Nephron (organoid): ENCODE measurements around the gene GPC1.

Experiments used
- H3K27ac Mint-ChIP-seq, 3 experiments: 2 replicates each; pipeline ENCODE4 v1.8.0; 2020; ENCODE audit warnings: mixed read lengths in 3 of 3, mild to moderate bottlenecking in 2 of 3, moderate library complexity in 1 of 3
- H3K27me3 Mint-ChIP-seq: 2 replicates; pipeline ENCODE4 v1.8.0; 2021; ENCODE audit warnings: low read depth, mild to moderate bottlenecking, moderate library complexity, mixed read lengths
- H3K36me3 Mint-ChIP-seq: 2 replicates; pipeline ENCODE4 v1.8.0; 2020; ENCODE audit warnings: low read depth, mixed read lengths
- H3K4me1 Mint-ChIP-seq: 2 replicates; pipeline ENCODE4 v1.8.0; 2020; ENCODE audit warnings: mixed read lengths
- H3K4me3 Mint-ChIP-seq, 3 experiments: 2 replicates each; pipeline ENCODE4 v1.8.0; 2020; ENCODE audit warnings: mild to moderate bottlenecking in 3 of 3, mixed read lengths in 3 of 3, moderate library complexity in 2 of 3
- H3K9me3 Mint-ChIP-seq: 2 replicates; pipeline ENCODE4 v1.8.0; 2020; ENCODE audit warnings: mixed read lengths
- TF ChIP-seq, protein P1 (sequence below), 3 experiments: fragments of 200-600 bp; sonication (generic); IDR thresholded peaks; one replicate each; pipeline ENCODE4 v1.5.0; 2021; ENCODE audit warnings: antibody characterized with exemption in 3 of 3; ENCODE audit not compliant: unreplicated experiment in 3 of 3

Gene GPC1

DNA sequence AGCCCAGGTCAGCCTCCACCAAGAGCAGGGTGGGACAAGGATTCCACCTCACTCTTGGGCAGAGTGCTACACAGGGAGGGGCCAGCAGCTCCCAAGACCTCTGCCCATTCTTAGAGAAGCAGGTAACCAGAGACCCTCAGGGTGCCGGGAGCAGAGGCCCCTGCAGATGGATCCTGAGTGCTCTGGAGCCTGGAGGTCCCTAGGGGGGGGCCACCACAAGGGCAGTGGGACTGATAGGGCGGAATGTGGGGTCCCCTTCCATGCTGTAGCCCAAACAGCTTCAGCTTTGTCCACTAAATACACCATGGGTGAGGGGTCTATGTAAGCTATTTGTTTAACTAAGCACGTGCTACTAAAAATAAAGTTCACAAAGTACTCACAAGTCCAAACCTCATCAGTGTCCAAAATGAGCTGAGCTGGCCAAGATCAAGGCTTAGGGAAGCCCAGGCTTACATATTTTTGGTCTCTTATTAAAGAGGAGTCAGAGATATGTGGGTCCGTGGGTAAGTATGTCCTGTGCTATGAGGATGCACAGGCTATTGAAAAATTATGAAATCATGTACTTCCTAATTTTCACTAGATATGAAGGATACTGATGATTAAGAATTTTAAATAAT lies 21.5 kb upstream of the GPC1 start:
- peaks cover 2% of the 10 kb centered on the region for H3K9me3 Mint-ChIP-seq
- H3K4me1 Mint-ChIP-seq: peaks cover 12% of the 10 kb centered on the region
- peaks cover 9% of the 10 kb centered on the region for H3K27me3 Mint-ChIP-seq
- no peaks in the 10 kb centered on the region for H3K36me3 Mint-ChIP-seq
- H3K4me3 Mint-ChIP-seq: no peak overlapping the region
- no peak overlapping the region for H3K27ac Mint-ChIP-seq
- TF ChIP-seq, protein P1, sequence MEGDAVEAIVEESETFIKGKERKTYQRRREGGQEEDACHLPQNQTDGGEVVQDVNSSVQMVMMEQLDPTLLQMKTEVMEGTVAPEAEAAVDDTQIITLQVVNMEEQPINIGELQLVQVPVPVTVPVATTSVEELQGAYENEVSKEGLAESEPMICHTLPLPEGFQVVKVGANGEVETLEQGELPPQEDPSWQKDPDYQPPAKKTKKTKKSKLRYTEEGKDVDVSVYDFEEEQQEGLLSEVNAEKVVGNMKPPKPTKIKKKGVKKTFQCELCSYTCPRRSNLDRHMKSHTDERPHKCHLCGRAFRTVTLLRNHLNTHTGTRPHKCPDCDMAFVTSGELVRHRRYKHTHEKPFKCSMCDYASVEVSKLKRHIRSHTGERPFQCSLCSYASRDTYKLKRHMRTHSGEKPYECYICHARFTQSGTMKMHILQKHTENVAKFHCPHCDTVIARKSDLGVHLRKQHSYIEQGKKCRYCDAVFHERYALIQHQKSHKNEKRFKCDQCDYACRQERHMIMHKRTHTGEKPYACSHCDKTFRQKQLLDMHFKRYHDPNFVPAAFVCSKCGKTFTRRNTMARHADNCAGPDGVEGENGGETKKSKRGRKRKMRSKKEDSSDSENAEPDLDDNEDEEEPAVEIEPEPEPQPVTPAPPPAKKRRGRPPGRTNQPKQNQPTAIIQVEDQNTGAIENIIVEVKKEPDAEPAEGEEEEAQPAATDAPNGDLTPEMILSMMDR (IDR thresholded peaks at IDR 0.05; ENCODE audit: unreplicated experiment in 3 of 3): no peak

DNA sequence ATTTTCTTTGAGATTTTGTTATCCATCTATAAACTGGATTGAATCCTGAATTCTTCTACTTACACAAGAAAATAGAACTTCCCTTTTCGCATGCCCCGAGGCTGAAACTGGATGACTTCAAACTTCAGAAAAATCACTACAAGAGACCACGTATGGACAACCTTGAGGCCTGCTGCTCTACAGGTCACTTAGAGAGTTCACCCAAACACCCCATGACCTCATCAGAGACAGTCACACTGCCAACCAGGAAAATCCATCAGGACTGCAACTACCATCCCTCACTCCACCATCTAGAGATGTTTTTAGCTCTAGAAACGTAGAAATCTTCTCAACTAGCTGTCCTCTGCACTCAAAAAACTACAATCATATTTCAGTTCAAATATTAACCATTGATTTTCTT lies 18.6 kb upstream of the GPC1 start:
- Mint-ChIP-seq H3K27me3 (peaks cover 4% of the 10 kb centered on the region), H3K9me3 (peaks cover 10% of the 10 kb centered on the region), H3K4me3 (no peak overlapping the region), H3K4me1 (peaks cover 5% of the 10 kb centered on the region), H3K36me3 (no peaks in the 10 kb centered on the region), H3K27ac (no peak overlapping the region)
- TF ChIP-seq, protein P1 (IDR thresholded peaks at IDR 0.05; ENCODE audit: unreplicated experiment in 3 of 3): no peak

DNA sequence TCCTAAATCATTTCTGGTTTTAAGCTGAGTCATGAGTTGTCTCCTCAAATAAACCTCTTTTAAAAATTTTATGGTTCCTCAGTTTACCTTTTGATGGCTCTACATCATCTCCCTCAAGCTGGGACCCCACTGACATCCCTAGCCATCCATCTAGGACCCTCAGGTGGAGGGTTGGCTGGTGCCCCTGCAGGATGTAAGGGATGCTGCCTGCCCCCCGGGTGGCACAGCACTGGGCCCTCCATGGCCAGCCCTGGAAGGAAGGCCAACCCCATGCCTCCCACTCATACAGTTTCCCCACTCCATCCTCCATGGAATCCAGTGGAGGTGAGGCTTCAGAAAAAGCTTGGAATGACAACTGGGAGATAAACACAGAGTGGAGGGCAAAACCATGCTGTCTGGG lies 17.2 kb upstream of the GPC1 start:
- Mint-ChIP-seq H3K27me3 (peaks cover 4% of the 10 kb centered on the region), H3K4me3 (no peak overlapping the region), H3K9me3 (peaks cover 18% of the 10 kb centered on the region), H3K27ac (no peak overlapping the region), H3K4me1 (peaks cover 5% of the 10 kb centered on the region), H3K36me3 (no peaks in the 10 kb centered on the region)
- TF ChIP-seq, protein P1 (IDR thresholded peaks at IDR 0.05; ENCODE audit: unreplicated experiment in 3 of 3): no peak

DNA sequence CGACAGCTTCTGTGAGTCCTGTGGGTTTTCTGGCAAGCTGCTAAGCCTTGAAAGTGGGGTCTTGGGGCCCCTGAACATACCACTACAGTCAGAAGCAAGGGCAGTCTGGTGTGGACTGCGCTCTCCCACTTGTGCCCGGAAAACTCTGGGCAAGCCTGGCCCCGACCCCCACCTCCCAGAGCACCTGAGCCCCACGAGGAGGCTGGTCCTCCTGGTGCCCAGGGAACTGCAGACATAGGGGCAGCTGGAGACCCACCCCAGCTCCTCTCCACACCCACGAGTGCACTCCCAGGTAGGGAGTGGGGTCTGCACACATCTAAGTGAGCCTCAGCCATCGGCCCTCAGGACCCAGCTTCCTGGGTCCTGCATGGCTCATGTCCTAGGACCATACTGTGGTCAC lies 16.2 kb upstream of the GPC1 start:
- H3K27me3 Mint-ChIP-seq: peaks cover 4% of the 10 kb centered on the region
- TF ChIP-seq, protein P1 (IDR thresholded peaks at IDR 0.05; ENCODE audit: unreplicated experiment in 3 of 3): no peak

GRCh38 chr2:240419723-240420122 lies 15.7 kb upstream of the GPC1 start:
- peaks cover 4% of the 10 kb centered on the region for H3K27me3 Mint-ChIP-seq
- H3K9me3 Mint-ChIP-seq: peaks cover 24% of the 10 kb centered on the region
- H3K4me1 Mint-ChIP-seq: peaks cover 5% of the 10 kb centered on the region
- TF ChIP-seq, protein P1 (IDR thresholded peaks at IDR 0.05; ENCODE audit: unreplicated experiment in 3 of 3): no peak
- peak overlapping the region in 1 of 3 experiments; percentile 62 for H3K27ac Mint-ChIP-seq
- no peaks in the 10 kb centered on the region for H3K36me3 Mint-ChIP-seq
- H3K4me3 Mint-ChIP-seq: no peak overlapping the region

More for the DNA sequence above, 16.2 kb upstream of the GPC1 start:
- H3K27ac Mint-ChIP-seq: peak overlapping the region in 1 of 3 experiments; percentile 62
- H3K9me3 Mint-ChIP-seq: peaks cover 24% of the 10 kb centered on the region
- peaks cover 5% of the 10 kb centered on the region for H3K4me1 Mint-ChIP-seq
- H3K36me3 Mint-ChIP-seq: no peaks in the 10 kb centered on the region
- no peak overlapping the region for H3K4me3 Mint-ChIP-seq
